Measurements from ENCODE around the gene SPATA31C1.
"Not testable (repeated sequence)": the region's sequence is repeated elsewhere in the genome, so short reads cannot be mapped to it uniquely, and the experiment has no call there.

Gene SPATA31C1

GRCh38 chr9:87937918-87938317, 20.2 kb downstream of the SPATA31C1 start:
- not testable (repeated sequence) for DNase-seq (ENCODE audit: low read depth in 2 of 2)

DNA sequence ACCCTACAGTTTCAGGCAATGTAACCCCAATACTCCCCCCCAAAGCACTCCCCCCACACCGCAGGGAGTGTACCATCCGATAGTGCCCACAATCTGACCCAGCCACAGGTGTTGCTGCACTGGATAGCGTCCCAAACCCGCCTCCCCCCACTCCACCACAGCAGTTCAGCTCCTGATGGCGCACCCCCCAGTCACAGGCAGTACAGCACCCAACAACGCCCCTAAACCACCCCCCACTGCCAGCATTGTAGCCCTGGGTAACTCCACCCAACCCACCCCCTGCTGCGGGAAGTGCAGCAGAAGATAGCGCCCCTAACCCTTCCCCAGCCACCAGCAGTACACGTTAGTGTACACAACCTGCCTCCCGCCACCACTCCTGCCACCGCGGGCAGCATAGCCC, 20.6 kb downstream of the SPATA31C1 start:
- not testable (repeated sequence) for DNase-seq (ENCODE audit: low read depth in 2 of 2)

- not testable (repeated sequence) for DNase-seq (ENCODE audit: low read depth in 2 of 2)
These were observed 21.3 kb downstream of the SPATA31C1 start for GRCh38 chr9:87939096-87939495.

DNA sequence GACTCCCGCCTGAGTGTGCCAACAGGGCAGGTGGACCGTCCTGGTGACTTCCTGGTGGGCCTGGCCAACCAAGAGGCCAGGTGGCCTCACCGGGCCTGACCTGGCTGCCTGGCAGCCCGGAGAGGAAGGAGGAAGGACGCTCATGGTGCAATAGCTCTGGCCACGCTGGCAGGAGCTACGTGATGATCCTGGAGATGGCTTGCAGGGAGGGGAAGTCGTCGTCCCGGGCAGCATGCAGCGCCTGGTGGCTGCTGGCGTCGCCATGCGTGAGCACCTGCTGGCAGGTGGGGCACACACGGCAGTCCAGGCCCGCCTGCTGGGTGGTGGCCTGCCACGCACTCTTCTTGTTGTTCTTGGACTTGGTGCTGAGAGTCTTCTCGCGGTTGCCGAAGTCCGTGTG, 26.3 kb downstream of the SPATA31C1 start:
- DNase-seq (ENCODE audit: low read depth in 2 of 2): no peak

- no peak for DNase-seq (ENCODE audit: low read depth in 2 of 2)
These were observed 26.9 kb downstream of the SPATA31C1 start for GRCh38 chr9:87944682-87945081.

DNA sequence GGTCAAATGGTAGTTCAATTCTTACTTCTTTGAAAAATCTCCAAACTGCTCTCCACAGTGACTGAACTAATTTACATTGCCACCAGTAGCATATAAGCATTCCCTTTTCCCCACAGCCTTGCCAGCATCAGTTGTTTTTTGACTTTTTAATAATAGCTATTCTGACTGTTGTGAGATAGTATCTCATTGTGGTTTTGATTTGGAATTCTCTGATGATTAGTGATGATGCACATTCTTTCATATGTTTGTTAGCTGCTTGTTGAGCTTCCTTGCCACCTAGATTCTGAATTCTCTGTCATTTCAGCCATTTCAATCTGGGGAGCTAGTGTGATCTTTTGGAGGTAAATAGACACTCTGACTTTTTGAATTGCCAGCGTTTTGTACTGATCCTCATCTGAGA, 32.5 kb downstream of the SPATA31C1 start:
- no peak for DNase-seq (ENCODE audit: low read depth in 2 of 2)

GRCh38 chr9:87950765-87951488, 33.2 kb downstream of the SPATA31C1 start:
- no peak for DNase-seq (ENCODE audit: low read depth in 2 of 2)

GRCh38 chr9:87954230-87954629, 36.5 kb downstream of the SPATA31C1 start:
- no peak for DNase-seq (ENCODE audit: low read depth in 2 of 2)

GRCh38 chr9:87957839-87958238, 40.1 kb downstream of the SPATA31C1 start:
- DNase-seq (ENCODE audit: low read depth in 2 of 2): no peak

GRCh38 chr9:87958591-87958990, 40.8 kb downstream of the SPATA31C1 start:
- DNase-seq (ENCODE audit: low read depth in 2 of 2): no peak

DNA sequence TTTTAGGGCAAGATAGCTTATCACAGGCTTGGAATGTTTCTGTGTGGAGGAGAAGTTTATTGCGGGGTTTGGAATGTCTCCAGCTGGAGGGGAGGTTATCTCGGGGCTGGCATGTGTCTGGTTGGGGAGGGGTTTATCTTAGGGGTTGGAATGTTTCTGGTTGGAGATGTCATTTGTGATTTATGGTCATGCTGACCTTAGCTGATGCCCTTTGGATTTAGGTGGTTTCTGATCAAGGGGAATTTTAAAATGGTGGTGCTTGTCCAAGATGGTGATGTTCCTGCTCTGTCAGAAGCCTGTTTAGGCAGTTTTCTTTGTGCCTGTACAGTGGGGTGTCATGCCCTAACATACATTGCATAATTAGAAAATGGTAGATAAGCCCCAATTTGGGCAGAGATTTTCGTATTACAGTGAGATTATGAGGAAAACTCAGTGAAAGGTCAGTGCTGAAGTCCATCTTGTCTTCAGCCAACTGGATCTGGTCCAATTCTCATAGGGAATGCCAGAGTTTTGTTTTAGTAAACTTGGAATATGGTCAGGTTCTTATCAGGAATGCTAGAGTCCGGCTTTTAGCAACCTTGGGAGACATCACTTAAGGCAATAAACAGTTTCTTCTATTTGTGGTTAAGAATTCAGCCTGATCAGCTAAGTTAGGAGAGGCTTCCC, 42.3 kb downstream of the SPATA31C1 start:
- no peak for DNase-seq (ENCODE audit: low read depth in 2 of 2)

- DNase-seq (ENCODE audit: low read depth in 2 of 2): no peak
These were observed 46.0 kb downstream of the SPATA31C1 start for GRCh38 chr9:87963770-87964169.

DNA sequence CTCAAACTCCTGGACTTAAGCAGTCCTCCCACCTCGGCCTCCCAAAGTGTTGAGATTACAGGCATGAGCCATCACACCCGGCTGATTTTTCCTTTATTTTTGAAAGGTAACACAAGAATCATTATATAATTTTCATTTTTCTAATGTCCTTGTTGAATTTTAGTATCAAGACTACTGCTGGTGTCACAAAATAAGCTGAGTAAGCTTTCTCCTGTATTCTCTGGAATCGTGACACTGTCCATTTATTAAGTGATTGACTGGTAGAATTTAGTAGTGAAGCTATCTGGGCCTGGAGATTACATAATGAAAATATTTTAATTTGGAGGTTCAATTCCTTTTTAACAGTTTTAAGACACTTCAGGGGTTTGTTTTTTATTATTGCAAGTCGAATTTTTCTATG, 47.1 kb downstream of the SPATA31C1 start:
- DNase-seq (ENCODE audit: low read depth in 2 of 2): no peak

DNA sequence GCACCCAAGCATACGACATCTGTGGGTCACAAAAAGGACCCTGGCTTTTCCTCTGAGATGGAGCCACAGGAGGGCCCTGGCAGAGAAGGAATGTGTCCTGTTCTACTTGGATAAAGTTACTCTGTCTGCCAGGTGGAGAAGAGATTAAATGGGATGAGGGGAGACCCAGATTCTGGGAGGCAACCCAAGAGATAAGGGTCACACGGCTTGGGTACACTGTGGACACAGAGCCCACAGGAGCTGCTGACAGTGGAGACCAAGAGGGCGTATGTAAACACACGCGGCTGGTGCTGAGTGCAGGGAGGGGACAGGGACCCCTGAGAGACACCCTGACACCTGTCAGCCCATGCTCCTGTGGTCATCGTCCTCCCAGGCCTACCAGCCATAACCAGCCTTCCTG, 50.4 kb downstream of the SPATA31C1 start:
- DNase-seq (ENCODE audit: low read depth in 2 of 2): no peak

- DNase-seq (ENCODE audit: low read depth in 2 of 2): no peak
These were observed 52.8 kb downstream of the SPATA31C1 start for GRCh38 chr9:87970602-87971001.

- no peak for DNase-seq (ENCODE audit: low read depth in 2 of 2)
These were observed 55.4 kb downstream of the SPATA31C1 start for GRCh38 chr9:87973122-87973521.
